Right atrium auricular region (tissue), 2 donors: ENCODE measurements around the gene CCDC33. TPM values are rescaled to one million over a fixed set of nuclear protein-coding genes. Genes with fewer than 3 reads are reported as not detected.

ENCODE experiments used
- DNase-seq: peaks from one replicate; pipeline ENCODE4 v3.0.0-alpha.2; 2019; ENCODE audit warnings: low spot score
- H3K27ac ChIP-seq, 2 donors: fragments of 200-600 bp; sonication (generic); 1 replicate in 1 of 2; 2 replicates in 1 of 2; pipeline ENCODE4 v1.5.1; 2016 to 2019
- H3K27me3 ChIP-seq, 2 donors: fragments of 200-600 bp; sonication (generic); one replicate each; pipeline versions ENCODE4 v1.5.1 to v1.6.0; 2017 to 2019
- H3K36me3 ChIP-seq: fragments of 200-600 bp; sonication (generic); one replicate; pipeline ENCODE4 v1.5.1; 2016
- H3K4me1 ChIP-seq, 2 donors: fragments of 200-600 bp; sonication (generic); one replicate each; pipeline versions ENCODE4 v1.5.1 to v1.6.0; 2017 to 2019
- H3K4me3 ChIP-seq, 2 donors: fragments of 200-600 bp; sonication (generic); 1 replicate in 1 of 2; 2 replicates in 1 of 2; pipeline ENCODE4 v1.5.1; 2017 to 2019; ENCODE audit warnings: mild to moderate bottlenecking in 1 of 2, moderate library complexity in 1 of 2
- H3K9me3 ChIP-seq, 2 donors: fragments of 200-600 bp; sonication (generic); one replicate each; pipeline ENCODE4 v1.5.1; 2019
- CTCF ChIP-seq, 2 donors: fragments of 200-600 bp; sonication (generic); IDR thresholded peaks; one replicate each; pipeline ENCODE4 v1.5.1; 2019; ENCODE audit warnings: antibody characterized with exemption in 2 of 2
- total RNA-seq, 2 donors: library from RNA; depleted of rRNA; stranded (reverse); fragments of >200 nt; gene quantifications; one replicate each; pipeline ENCODE4 v1.1.0, GENCODE V29; 2016

The CCDC33 gene
- total RNA-seq, 2 donors from 2014 or later, result not detected

- H3K4me3 ChIP-seq, result no peak overlapping the region
- H3K9me3 ChIP-seq, result no peaks in the 10 kb centered on the region
- no peak for TF ChIP-seq CTCF (IDR thresholded peaks at IDR 0.05)
- H3K36me3 ChIP-seq, result no peaks in the 10 kb centered on the region
- no peaks in the 10 kb centered on the region for H3K27me3 ChIP-seq
- H3K27ac ChIP-seq, result no peak overlapping the region
- DNase-seq, result no peak
- H3K4me1 ChIP-seq, result no peaks in the 10 kb centered on the region
Observed at GRCh38 chr15:74277242-74277810, 41.2 kb downstream of the CCDC33 start.

- Histone ChIP-seq H3K4me3 (no peak overlapping the region), H3K36me3 (no peaks in the 10 kb centered on the region), H3K27ac (no peak overlapping the region), H3K27me3 (no peaks in the 10 kb centered on the region), H3K9me3 (no peaks in the 10 kb centered on the region), H3K4me1 (no peaks in the 10 kb centered on the region)
- TF ChIP-seq CTCF (IDR thresholded peaks at IDR 0.05), result no peak
- no peak for DNase-seq
Observed at GRCh38 chr15:74278207-74278606, 42.1 kb downstream of the CCDC33 start.

- no peaks in the 10 kb centered on the region for H3K4me1 ChIP-seq
- no peak for TF ChIP-seq CTCF (IDR thresholded peaks at IDR 0.05)
- no peak overlapping the region for H3K4me3 ChIP-seq
- DNase-seq, result no peak
- no peaks in the 10 kb centered on the region for H3K9me3 ChIP-seq
- no peaks in the 10 kb centered on the region for H3K27me3 ChIP-seq
- H3K27ac ChIP-seq, result no peak overlapping the region
- H3K36me3 ChIP-seq, result no peaks in the 10 kb centered on the region
Observed at GRCh38 chr15:74281147-74282133, 45.3 kb downstream of the CCDC33 start.

- H3K36me3 ChIP-seq, result no peaks in the 10 kb centered on the region
- no peak overlapping the region for H3K4me3 ChIP-seq
- DNase-seq, result no peak
- H3K27me3 ChIP-seq, result no peaks in the 10 kb centered on the region
- no peak overlapping the region for H3K27ac ChIP-seq
- TF ChIP-seq CTCF (IDR thresholded peaks at IDR 0.05), result no peak
- no peaks in the 10 kb centered on the region for H3K9me3 ChIP-seq
- peaks cover 0 to 7% of the 10 kb centered on the region in 2 donors for H3K4me1 ChIP-seq
Observed at GRCh38 chr15:74283368-74283767, 47.2 kb downstream of the CCDC33 start.

- Histone ChIP-seq H3K4me1 (peaks cover 0 to 13% of the 10 kb centered on the region in 2 donors), H3K9me3 (no peaks in the 10 kb centered on the region), H3K36me3 (no peaks in the 10 kb centered on the region), H3K4me3 (no peak overlapping the region), H3K27me3 (no peaks in the 10 kb centered on the region), H3K27ac (no peak overlapping the region)
- no peak for DNase-seq
- TF ChIP-seq CTCF (IDR thresholded peaks at IDR 0.05), result no peak
Observed at GRCh38 chr15:74289671-74290070, 53.5 kb downstream of the CCDC33 start.
